ENCODE data around the gene SDHA. TPM values are rescaled to one million over a fixed set of nuclear protein-coding genes. Genes with fewer than 3 reads are reported as not detected.

The SDHA gene
- total and polyA plus RNA-seq, 12 donors = 116 to 296 (median 202) TPM

GRCh38 chr5:204966-205670, 13.0 kb upstream of the SDHA start:
- Histone ChIP-seq H3K36me3 (replicated peaks in 1 of 2) (peaks cover 0 to 20% of the 10 kb centered on the region in 2 donors), H3K9me3 (replicated peaks in 1 of 3) (no peaks in the 10 kb centered on the region), H3K4me1 (replicated peaks in 1 of 2) (peaks cover 0 to 15% of the 10 kb centered on the region in 2 donors), H3K27ac (no peak overlapping the region), H3K4me3 (no peak overlapping the region), H3K27me3 (no peaks in the 10 kb centered on the region)
- intact Hi-C loops (cut with DNase I) = no loop called here
- no peak for DNase-seq
- WGBS, 4 donors = 93 to 98% (median 96%) methylated on average over 30 of the region's 30 CpGs
- no peak for TF ChIP-seq CTCF (IDR thresholded peaks at IDR 0.05)
- TF ChIP-seq POLR2A (IDR thresholded peaks at IDR 0.05) = no peak

- H3K27me3 ChIP-seq = no peaks in the 10 kb centered on the region
- H3K9me3 ChIP-seq (replicated peaks in 1 of 3) = no peaks in the 10 kb centered on the region
- peak in 6 of 7 donors; percentile 63 to 79 (median 70) for DNase-seq
- no peak overlapping the region for H3K4me3 ChIP-seq
- H3K4me1 ChIP-seq (replicated peaks in 1 of 2) = peaks cover 0 to 17% of the 10 kb centered on the region in 2 donors
- H3K27ac ChIP-seq = peak overlapping the region in 1 of 5 donors; percentile 31
- H3K36me3 ChIP-seq (replicated peaks in 1 of 2) = peaks cover 0 to 20% of the 10 kb centered on the region in 2 donors
- intact Hi-C loops (cut with DNase I) = no loop called here
- TF ChIP-seq CTCF (IDR thresholded peaks at IDR 0.05) (no peak), POLR2A (IDR thresholded peaks at IDR 0.05) (no peak)
- WGBS, 4 donors = 55 to 78% (median 65%) methylated on average over 11 of the region's 11 CpGs
Observed at GRCh38 chr5:206406-206805, 11.7 kb upstream of the SDHA start.

GRCh38 chr5:206927-207536, 11.1 kb upstream of the SDHA start:
- H3K4me3 ChIP-seq = no peak overlapping the region
- intact Hi-C loops (cut with DNase I) = no loop called here
- TF ChIP-seq CTCF (IDR thresholded peaks at IDR 0.05) (no peak), POLR2A (IDR thresholded peaks at IDR 0.05) (no peak)
- H3K9me3 ChIP-seq (replicated peaks in 1 of 3) = no peaks in the 10 kb centered on the region
- peaks cover 0 to 20% of the 10 kb centered on the region in 2 donors for H3K36me3 ChIP-seq (replicated peaks in 1 of 2)
- peak overlapping the region in 1 of 5 donors; percentile 31 for H3K27ac ChIP-seq
- H3K4me1 ChIP-seq (replicated peaks in 1 of 2) = peaks cover 0 to 17% of the 10 kb centered on the region in 2 donors
- H3K27me3 ChIP-seq = no peaks in the 10 kb centered on the region
- DNase-seq = peak in 1 of 7 donors; percentile 9
- 76 to 87% (median 80%) methylated on average over 8 of the region's 8 CpGs for WGBS, 4 donors

GRCh38 chr5:207599-207998, 10.5 kb upstream of the SDHA start:
- TF ChIP-seq POLR2A (IDR thresholded peaks at IDR 0.05) = no peak
- TF ChIP-seq CTCF (IDR thresholded peaks at IDR 0.05) = no peak
- H3K27ac ChIP-seq = no peak overlapping the region
- intact Hi-C loops (cut with DNase I) = no loop called here
- no peaks in the 10 kb centered on the region for H3K27me3 ChIP-seq
- peak in 1 of 7 donors; percentile 5 for DNase-seq
- no peak overlapping the region for H3K4me3 ChIP-seq
- H3K36me3 ChIP-seq (replicated peaks in 1 of 2) = peaks cover 0 to 20% of the 10 kb centered on the region in 2 donors
- 86 to 92% (median 87%) methylated on average over 14 of the region's 14 CpGs for WGBS, 4 donors
- no peaks in the 10 kb centered on the region for H3K9me3 ChIP-seq (replicated peaks in 1 of 3)
- peaks cover 0 to 17% of the 10 kb centered on the region in 2 donors for H3K4me1 ChIP-seq (replicated peaks in 1 of 2)
